ENCODE results near the gene SLC16A11. TPM values are rescaled to one million over a fixed set of nuclear protein-coding genes. Genes with fewer than 3 reads are reported as not detected.

The SLC16A11 gene
- total and polyA plus RNA-seq, 2 experiments from 2014 or later: 0.93 to 2.4 TPM

DNA sequence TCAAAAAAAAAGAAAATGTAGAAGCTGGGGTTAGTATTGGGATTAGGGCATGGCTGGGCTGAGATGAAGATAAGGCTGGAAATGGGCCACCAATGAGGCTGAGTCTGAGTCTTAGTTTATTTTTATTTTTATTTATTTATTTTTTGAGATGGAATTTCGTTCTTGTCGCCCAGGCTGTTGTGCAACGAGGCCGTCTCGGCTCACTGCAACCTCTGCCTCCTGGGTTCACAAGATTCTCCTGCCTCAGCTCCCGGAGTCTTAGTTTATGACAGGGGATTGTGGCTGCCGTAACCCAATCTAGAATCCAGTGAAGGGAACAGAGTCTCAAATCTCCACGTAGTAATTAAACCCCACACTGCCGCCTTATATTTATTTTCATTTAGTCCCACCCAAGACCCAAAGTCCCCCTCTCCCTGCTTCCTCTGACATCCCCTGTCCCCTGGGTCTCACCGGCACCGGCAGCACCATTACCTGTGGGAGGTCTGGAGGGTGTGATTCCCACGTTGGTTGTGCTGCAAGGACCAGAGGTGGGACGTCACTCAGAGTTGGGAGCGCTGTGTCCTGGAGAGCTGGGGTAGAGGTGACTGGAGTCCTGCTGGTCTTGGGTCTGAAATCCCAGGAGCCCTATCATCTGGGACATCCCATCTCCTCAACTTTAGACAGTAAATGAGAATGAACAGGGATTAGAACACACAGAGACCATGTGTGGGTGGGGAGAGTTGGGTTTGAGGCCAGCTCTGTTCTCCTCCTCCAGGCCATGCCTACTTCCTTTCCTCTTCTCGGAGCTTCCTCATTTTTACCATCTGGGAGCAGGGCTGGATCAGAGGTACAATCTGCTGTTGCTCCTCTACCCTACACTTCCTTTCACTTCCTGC, 35.9 kb upstream of the SLC16A11 start, which contains the start of gene CLEC10A:
CLEC10A (minus strand) TSS at position 671 of the 875 bp plus-strand sequence. CDS start 1,439 bp downstream, outside the sequence.
- Histone ChIP-seq H3K9me2 (replicated peaks; ENCODE audit: insufficient read depth) (no peaks in the 10 kb centered on the region), H3K27me3 (no peaks in the 10 kb centered on the region), H3K36me3 (replicated peaks; ENCODE audit: insufficient read depth, low read depth) (no peaks in the 10 kb centered on the region), H3K79me2 (no peaks in the 10 kb centered on the region), H3K4me3 (no peak within 1 kb of the TSS), H4K20me1 (ENCODE audit: insufficient read depth, poor library complexity, severe bottlenecking) (no peaks in the 10 kb centered on the region), H3K9me3 (ENCODE audit: low read depth) (no peaks in the 10 kb centered on the region), H2AFZ (no peak within 1 kb of the TSS), H3K27ac (no peak within 1 kb of the TSS), H3K4me1 (ENCODE audit: insufficient read depth) (no peaks in the 10 kb centered on the region), H3K4me2 (no peak within 1 kb of the TSS)
- TF ChIP-seq EZH2 (IDR thresholded peaks at IDR 0.05; ENCODE audit: borderline replicate concordance) (no peak), EZH2phosphoT487 (IDR thresholded peaks at IDR 0.05; ENCODE audit: low read depth, severe bottlenecking, unreplicated experiment) (no peak)
- TF ChIP-seq, protein P1, sequence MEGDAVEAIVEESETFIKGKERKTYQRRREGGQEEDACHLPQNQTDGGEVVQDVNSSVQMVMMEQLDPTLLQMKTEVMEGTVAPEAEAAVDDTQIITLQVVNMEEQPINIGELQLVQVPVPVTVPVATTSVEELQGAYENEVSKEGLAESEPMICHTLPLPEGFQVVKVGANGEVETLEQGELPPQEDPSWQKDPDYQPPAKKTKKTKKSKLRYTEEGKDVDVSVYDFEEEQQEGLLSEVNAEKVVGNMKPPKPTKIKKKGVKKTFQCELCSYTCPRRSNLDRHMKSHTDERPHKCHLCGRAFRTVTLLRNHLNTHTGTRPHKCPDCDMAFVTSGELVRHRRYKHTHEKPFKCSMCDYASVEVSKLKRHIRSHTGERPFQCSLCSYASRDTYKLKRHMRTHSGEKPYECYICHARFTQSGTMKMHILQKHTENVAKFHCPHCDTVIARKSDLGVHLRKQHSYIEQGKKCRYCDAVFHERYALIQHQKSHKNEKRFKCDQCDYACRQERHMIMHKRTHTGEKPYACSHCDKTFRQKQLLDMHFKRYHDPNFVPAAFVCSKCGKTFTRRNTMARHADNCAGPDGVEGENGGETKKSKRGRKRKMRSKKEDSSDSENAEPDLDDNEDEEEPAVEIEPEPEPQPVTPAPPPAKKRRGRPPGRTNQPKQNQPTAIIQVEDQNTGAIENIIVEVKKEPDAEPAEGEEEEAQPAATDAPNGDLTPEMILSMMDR (IDR thresholded peaks at IDR 0.05; ENCODE audit: poor library complexity): no peak
- WGBS (ENCODE audit: low lambda C conversion rate, missing lambda C conversion rate): 81% methylated on average over 15 of the region's 15 CpGs
- no peak for DNase-seq (ENCODE audit: low spot score)

DNA sequence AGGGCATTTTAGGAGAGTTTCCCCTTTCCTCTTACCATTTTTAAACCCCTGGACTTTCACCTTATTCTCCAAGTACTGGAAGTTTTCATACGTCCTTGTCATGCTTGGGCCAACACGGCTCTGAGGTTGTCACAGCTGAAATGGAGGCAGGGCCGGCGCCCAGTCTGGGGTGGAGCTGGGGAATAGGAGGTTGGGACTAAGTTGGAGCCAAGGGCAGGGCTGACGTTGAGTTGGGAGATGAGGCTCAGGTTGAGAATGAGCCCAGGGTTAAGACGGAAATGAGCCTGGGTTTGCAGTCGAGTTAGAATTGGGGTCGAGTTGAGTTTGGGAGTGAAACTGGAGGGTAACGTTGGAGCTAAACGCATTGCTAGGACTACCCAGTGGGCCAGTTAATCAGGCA, 34.8 kb upstream of the SLC16A11 start:
- TF ChIP-seq EZH2 (IDR thresholded peaks at IDR 0.05; ENCODE audit: borderline replicate concordance): no peak
- TF ChIP-seq EZH2phosphoT487 (IDR thresholded peaks at IDR 0.05; ENCODE audit: low read depth, severe bottlenecking, unreplicated experiment): no peak
- TF ChIP-seq, protein P1 (IDR thresholded peaks at IDR 0.05; ENCODE audit: poor library complexity): no peak
- H3K4me3 ChIP-seq: no peak overlapping the region
- no peaks in the 10 kb centered on the region for H3K27me3 ChIP-seq
- no peak overlapping the region for H3K4me2 ChIP-seq
- H3K79me2 ChIP-seq: no peaks in the 10 kb centered on the region
- H2AFZ ChIP-seq: no peak overlapping the region
- H3K36me3 ChIP-seq (replicated peaks; ENCODE audit: insufficient read depth, low read depth): no peaks in the 10 kb centered on the region
- H3K9me2 ChIP-seq (replicated peaks; ENCODE audit: insufficient read depth): no peaks in the 10 kb centered on the region
- no peaks in the 10 kb centered on the region for H3K9me3 ChIP-seq (ENCODE audit: low read depth)
- H3K4me1 ChIP-seq (ENCODE audit: insufficient read depth): no peaks in the 10 kb centered on the region
- 91% methylated on average over 10 of the region's 10 CpGs for WGBS (ENCODE audit: low lambda C conversion rate, missing lambda C conversion rate)
- H4K20me1 ChIP-seq (ENCODE audit: insufficient read depth, poor library complexity, severe bottlenecking): no peaks in the 10 kb centered on the region
- no peak overlapping the region for H3K27ac ChIP-seq
- no peak for DNase-seq (ENCODE audit: low spot score)

DNA sequence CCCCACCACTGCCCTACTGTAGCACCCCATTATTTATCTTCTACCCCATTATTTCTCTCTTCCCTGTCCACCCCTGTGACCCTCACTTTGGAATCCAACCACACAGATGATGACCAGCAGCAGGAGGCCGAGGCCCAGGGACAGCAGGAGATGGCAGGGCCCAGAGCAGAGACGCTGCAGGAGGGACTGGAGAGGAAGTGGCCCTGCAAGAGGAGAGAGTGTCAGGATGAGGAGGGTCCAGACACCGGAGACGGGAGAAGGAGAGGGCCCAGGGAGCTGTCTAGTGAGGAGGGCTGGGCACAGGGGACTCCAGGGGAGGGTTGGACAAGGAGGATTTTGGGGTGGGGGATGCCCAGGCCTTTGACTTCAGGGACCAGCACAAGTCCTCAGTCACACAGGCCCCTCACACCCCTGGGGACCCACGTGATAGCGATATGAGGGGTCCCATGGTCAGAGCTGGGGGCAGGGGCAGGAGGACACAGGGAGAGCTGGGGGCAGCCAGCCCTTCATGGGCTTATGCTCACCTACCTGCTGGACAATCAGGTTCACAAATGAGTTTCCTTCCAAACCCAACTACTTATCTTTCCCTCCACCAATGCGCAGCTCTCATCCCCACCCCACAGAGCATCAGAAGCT, 34.1 kb upstream of the SLC16A11 start:
- Histone ChIP-seq H3K4me2 (no peak overlapping the region), H4K20me1 (ENCODE audit: insufficient read depth, poor library complexity, severe bottlenecking) (no peaks in the 10 kb centered on the region), H3K4me1 (ENCODE audit: insufficient read depth) (no peaks in the 10 kb centered on the region), H3K27me3 (no peaks in the 10 kb centered on the region), H3K36me3 (replicated peaks; ENCODE audit: insufficient read depth, low read depth) (no peaks in the 10 kb centered on the region), H2AFZ (no peak overlapping the region), H3K9me2 (replicated peaks; ENCODE audit: insufficient read depth) (no peaks in the 10 kb centered on the region), H3K79me2 (no peaks in the 10 kb centered on the region), H3K27ac (no peak overlapping the region), H3K4me3 (no peak overlapping the region), H3K9me3 (ENCODE audit: low read depth) (no peaks in the 10 kb centered on the region)
- DNase-seq (ENCODE audit: low spot score): no peak
- TF ChIP-seq, protein P1 (IDR thresholded peaks at IDR 0.05; ENCODE audit: poor library complexity): no peak
- TF ChIP-seq EZH2 (IDR thresholded peaks at IDR 0.05; ENCODE audit: borderline replicate concordance) (no peak), EZH2phosphoT487 (IDR thresholded peaks at IDR 0.05; ENCODE audit: low read depth, severe bottlenecking, unreplicated experiment) (no peak)
- 92% methylated on average over 7 of the region's 7 CpGs for WGBS (ENCODE audit: low lambda C conversion rate, missing lambda C conversion rate)

Data from hepatocyte (in vitro differentiated cells).